Fibroblast of villous mesenchyme (primary cell): ENCODE measurements around the gene NSUN6. TPM values are rescaled to one million over a fixed set of nuclear protein-coding genes. Genes with fewer than 3 reads are reported as not detected.
"Not testable (repeated sequence)": the region's sequence is repeated elsewhere in the genome, so short reads cannot be mapped to it uniquely, and the experiment has no call there.

Experiments used
- DNase-seq: peaks from one replicate; pipeline ENCODE4 v3.0.0-alpha.2; 2010; ENCODE audit warnings: low read depth
- H3K4me3 ChIP-seq: 2 replicates; pipeline ENCODE4 v1.5.1; 2011; ENCODE audit warnings: low read depth, mild to moderate bottlenecking, low read length
- CTCF ChIP-seq: IDR thresholded peaks from 2 replicates; pipeline ENCODE4 v1.5.1; 2012; ENCODE audit warnings: low read depth, mild to moderate bottlenecking, low read length; ENCODE audit not compliant: insufficient read depth
- total RNA-seq: library from RNA; depleted of rRNA; stranded (reverse); fragments of >200 nt; gene quantifications from 2 replicates; pipeline ENCODE4 v1.2.3, GENCODE V29; 2012

NSUN6 gene
- total RNA-seq, 1 donor = 8.6 TPM

- no peak overlapping the region for H3K4me3 ChIP-seq
- TF ChIP-seq CTCF = no peak
- DNase-seq = no peak
Measured at GRCh38 chr10:18571076-18571475, 80.3 kb downstream of the NSUN6 start.

GRCh38 chr10:18570386-18570785 is 81.0 kb downstream of the NSUN6 start:
- DNase-seq, H3K4me3 ChIP-seq: not testable (repeated sequence)

GRCh38 chr10:18567343-18567856 is 84.0 kb downstream of the NSUN6 start:
- no peak overlapping the region for H3K4me3 ChIP-seq
- no peak for DNase-seq
- TF ChIP-seq CTCF = no peak

- no peak for DNase-seq
- no peak for TF ChIP-seq CTCF
- no peak overlapping the region for H3K4me3 ChIP-seq
Measured at GRCh38 chr10:18566177-18566576, 85.2 kb downstream of the NSUN6 start.

GRCh38 chr10:18565006-18565405 is 86.4 kb downstream of the NSUN6 start:
- DNase-seq = no peak
- no peak for TF ChIP-seq CTCF
- H3K4me3 ChIP-seq = no peak overlapping the region

- no peak for TF ChIP-seq CTCF
- DNase-seq = no peak
- no peak overlapping the region for H3K4me3 ChIP-seq
Measured at GRCh38 chr10:18563003-18563726, 88.2 kb downstream of the NSUN6 start.

GRCh38 chr10:18561861-18562551 is 89.4 kb downstream of the NSUN6 start:
- no peak for TF ChIP-seq CTCF
- H3K4me3 ChIP-seq = no peak overlapping the region
- no peak for DNase-seq
